ENCODE data around the gene MPPE1.
"Not testable (repeated sequence)": the region's sequence is repeated elsewhere in the genome, so short reads cannot be mapped to it uniquely, and the experiment has no call there.

MPPE1 gene

DNA sequence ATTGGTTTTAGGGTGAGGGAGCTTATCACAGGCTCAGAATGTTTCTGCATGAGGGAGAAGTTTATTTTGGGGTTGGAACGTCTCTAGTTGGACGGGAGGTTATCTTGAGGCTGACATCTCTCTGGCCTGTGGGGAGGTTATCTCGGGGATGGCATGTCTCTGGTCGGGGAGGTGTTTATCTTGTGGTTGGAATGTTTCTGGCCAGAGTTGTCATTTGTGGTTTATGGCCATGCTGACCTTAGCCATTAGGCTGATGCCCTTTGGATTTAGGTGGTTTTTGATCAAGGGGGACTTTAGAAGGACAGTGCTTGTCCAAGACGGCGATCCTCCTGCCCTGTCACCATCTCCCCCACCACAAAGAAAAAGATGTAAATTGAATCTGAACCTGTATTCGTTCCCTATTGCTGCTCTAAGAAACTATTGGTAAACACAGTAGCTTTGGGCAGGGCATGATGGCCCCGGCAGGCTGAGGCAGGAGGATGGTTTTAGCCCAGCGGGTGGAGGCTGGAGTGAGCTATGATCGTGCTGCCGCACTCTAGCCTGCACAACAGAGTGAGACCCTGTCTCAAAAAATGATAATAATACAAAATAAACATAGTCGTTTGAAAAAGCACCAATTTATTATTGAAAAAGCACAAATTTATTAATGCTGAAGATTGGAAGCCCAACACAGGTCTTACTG is 17.8 kb upstream of the MPPE1 start:
- DNase-seq = no peak

DNA sequence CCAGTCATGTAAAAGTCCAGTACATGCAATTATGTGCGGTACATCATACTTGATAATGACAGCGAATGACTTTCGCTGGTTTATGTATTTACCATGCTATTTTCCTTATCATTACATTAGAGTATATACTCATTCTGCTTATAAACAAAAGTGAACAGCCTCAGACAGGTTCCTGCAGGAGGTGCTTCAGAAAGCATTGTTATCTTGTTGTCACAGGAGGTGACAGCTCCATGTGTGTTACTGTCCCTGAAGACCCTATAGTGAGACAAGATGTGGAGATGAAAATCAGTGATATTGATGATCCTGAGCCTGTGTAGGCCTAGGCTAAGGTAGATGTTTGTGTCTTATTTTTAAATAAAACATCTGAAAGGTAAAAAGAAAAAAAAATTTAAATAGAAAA is 15.3 kb upstream of the MPPE1 start:
- DNase-seq = no peak

GRCh38 chr18:11919522-11919921 is 11.4 kb upstream of the MPPE1 start:
- not testable (repeated sequence) for DNase-seq

DNA sequence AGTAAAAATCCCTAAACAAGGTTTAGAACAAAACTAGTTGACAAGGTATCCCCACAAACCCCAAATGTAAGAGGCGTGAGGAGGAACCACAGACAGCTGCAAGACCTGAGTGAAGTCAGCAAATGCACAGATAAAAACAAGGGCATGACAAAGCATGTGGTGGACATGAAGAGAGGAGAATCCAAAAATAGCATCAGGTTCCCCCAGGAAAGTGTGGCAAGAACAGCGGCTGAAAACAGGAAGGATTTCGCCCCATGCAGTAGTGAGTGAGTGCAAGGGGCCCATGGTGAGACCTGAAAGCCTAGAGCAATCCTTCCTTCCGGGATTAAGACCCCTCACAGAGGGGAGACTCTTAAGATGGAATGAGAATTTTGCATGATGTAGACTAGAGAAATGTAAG is 8.8 kb upstream of the MPPE1 start:
- DNase-seq = not testable (repeated sequence)

GRCh38 chr18:11909591-11910026 is 1.5 kb upstream of the MPPE1 start:
- DNase-seq = peak; percentile 20

- DNase-seq = no peak
Measured at GRCh38 chr18:11909061-11909455, 941 bp upstream of the MPPE1 start.

GRCh38 chr18:11906926-11907874 is 917 bp downstream of the MPPE1 start:
- no peak for DNase-seq

DNA sequence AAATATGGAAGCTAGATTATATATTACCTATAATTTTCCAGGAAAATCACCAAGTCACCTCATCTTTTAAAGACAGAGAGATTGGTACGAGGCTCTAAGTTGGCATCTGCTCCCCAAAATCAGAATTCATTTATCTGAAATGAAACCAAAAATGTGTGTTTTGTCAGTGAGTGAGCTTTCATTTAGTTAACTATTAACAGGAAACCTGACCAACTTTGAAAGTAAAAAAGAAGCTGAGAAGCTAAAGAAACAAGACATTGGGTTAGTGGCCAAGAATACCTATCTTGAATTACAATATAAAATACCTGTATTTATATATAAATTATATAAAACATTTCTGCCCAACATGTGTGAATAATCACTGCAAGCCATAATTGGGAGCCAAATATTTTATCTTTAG is 1.9 kb downstream of the MPPE1 start:
- no peak for DNase-seq

DNA sequence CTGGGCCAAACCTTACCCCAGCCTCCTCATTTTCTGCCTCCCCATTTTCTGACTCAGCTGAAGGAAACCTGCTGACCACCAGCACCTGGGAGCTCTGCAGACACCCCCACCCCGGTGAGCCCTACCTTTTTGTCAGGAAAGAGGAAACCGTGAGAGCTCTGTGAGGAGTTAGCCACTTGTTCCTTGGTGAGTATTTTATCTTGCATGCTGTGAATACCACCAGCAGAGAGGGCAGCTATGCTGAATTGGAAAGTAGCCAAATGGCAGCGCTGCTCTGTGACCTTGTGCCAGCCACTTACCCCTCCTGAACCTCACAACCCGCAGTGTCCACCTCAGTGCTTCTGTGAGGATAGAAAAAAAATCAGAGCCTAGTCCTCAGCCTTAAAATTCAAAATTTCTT is 2.5 kb downstream of the MPPE1 start:
- no peak for DNase-seq

- no peak for DNase-seq
Measured at GRCh38 chr18:11902522-11903292, 5.4 kb downstream of the MPPE1 start.

GRCh38 chr18:11901826-11902438 is 6.2 kb downstream of the MPPE1 start:
- DNase-seq = no peak

- no peak for DNase-seq
Measured at GRCh38 chr18:11899063-11899462, 9.1 kb downstream of the MPPE1 start.

DNA sequence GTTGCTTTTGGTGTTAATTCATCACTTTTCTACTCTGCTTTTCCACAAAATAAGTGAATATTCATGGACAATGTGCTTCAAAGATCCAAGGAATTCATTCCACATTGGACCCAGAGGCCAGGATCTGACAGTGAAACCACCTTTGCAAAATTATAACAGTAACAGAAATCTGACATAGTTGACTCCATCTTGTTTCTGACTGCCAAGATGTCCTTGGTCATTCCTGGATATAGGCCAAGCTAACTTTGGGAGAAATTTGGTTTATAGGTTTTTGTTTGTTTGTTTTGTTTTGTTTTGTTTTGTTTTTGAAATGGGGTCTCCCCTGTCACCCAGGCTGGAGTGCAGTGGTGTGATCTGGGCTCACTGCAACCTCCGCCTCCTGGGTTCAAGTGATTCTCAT is 10.3 kb downstream of the MPPE1 start:
- DNase-seq = no peak

- not testable (repeated sequence) for DNase-seq
Measured at GRCh38 chr18:11892438-11892837, 15.7 kb downstream of the MPPE1 start.

GRCh38 chr18:11891737-11892136 is 16.4 kb downstream of the MPPE1 start:
- no peak for DNase-seq

- no peak for DNase-seq
Measured at GRCh38 chr18:11889284-11889683, 18.8 kb downstream of the MPPE1 start.

DNA sequence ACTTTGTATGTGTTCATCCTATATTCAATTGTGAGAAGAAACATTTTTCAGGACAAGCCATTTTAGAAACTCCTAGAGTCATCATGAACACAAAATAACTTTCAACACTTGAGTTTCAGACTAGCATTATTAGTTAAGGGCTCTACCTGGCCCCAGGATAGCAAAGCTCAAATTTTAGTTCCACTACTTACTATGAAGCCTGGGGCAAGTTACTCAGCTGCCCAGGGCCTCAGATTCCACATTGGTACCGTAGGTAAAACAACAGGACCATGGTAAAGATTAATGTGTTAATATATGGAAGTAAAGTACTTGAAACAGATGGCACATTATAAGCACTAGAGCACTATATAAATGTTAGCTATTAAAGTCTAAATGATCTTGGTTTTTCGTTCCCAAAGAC is 19.4 kb downstream of the MPPE1 start:
- no peak for DNase-seq

GRCh38 chr18:11887328-11888128 is 20.6 kb downstream of the MPPE1 start:
- no peak for DNase-seq

- DNase-seq = no peak
Measured at GRCh38 chr18:11886577-11887110, 21.5 kb downstream of the MPPE1 start.

GRCh38 chr18:11885278-11885947 is 22.7 kb downstream of the MPPE1 start:
- DNase-seq = no peak

GRCh38 chr18:11884396-11885030 is 23.6 kb downstream of the MPPE1 start:
- no peak for DNase-seq
